Spleen (tissue), 7 donors: ENCODE data around the gene PCCA.

Experiments used
- POLR2A ChIP-seq, 3 donors: fragments of 450-650 bp; IDR thresholded peaks; one replicate each; pipeline ENCODE4 v1.5.1; 2017; ENCODE audit warnings: antibody characterized with exemption in 3 of 3, mild to moderate bottlenecking in 1 of 3
- POLR2AphosphoS5 ChIP-seq, 3 donors: sonication (generic); formaldehyde crosslinking; IDR thresholded peaks; one replicate each; pipeline ENCODE4 v1.5.1; 2017; ENCODE audit warnings: antibody characterized with exemption in 3 of 3
- TF ChIP-seq, protein P1 (sequence below), 11 experiments: fragments of 200-600 bp in 7 of 11; fragments of 450-650 bp in 4 of 11; sonication (generic) in 4 of 11; IDR thresholded peaks in 8 of 11; conservative IDR thresholded peaks in 3 of 11; 1 replicate in 7 of 11; 2 replicates in 4 of 11; pipeline versions ENCODE4 v1.4.0 to v1.8.0; 2016 to 2021; ENCODE audit warnings: antibody characterized with exemption in 11 of 11, inconsistent platforms in 4 of 11, mild to moderate bottlenecking in 1 of 11
- donor health status: DM: no; HTN: no; CAD: no; lungs with moderate emphysema.
- donor health status: DM: no; HTN: no; CAD: no.
- donor health status: DM: no; HTN: no; CAD: no.

DNA sequence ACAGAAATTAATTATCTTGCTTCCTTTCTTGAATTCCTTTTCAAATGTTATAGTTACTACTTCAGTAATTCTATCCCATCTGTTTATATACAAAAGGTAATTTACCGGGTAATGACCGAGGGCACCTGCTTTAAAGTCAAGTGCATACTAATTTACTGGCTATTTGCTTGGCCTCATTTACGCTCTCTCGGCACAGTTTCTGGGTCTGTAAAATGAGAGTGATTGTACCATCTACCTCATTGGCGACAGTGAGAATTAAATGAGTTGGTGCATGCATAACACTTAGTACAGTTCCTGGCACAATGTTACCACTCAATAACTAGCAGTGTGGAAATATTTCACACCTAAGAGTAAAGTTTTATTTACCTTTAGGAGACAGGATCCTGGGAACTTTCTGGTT is 388.1 kb downstream of the PCCA start:
- TF ChIP-seq POLR2A (IDR thresholded peaks at IDR 0.05) (no peak), POLR2AphosphoS5 (IDR thresholded peaks at IDR 0.05) (no peak)
- TF ChIP-seq, protein P1, sequence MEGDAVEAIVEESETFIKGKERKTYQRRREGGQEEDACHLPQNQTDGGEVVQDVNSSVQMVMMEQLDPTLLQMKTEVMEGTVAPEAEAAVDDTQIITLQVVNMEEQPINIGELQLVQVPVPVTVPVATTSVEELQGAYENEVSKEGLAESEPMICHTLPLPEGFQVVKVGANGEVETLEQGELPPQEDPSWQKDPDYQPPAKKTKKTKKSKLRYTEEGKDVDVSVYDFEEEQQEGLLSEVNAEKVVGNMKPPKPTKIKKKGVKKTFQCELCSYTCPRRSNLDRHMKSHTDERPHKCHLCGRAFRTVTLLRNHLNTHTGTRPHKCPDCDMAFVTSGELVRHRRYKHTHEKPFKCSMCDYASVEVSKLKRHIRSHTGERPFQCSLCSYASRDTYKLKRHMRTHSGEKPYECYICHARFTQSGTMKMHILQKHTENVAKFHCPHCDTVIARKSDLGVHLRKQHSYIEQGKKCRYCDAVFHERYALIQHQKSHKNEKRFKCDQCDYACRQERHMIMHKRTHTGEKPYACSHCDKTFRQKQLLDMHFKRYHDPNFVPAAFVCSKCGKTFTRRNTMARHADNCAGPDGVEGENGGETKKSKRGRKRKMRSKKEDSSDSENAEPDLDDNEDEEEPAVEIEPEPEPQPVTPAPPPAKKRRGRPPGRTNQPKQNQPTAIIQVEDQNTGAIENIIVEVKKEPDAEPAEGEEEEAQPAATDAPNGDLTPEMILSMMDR (IDR thresholded peaks at IDR 0.05 in 8 of 11, conservative IDR thresholded peaks at IDR 0.05 in 3 of 11): no peak
